ENCODE data around the gene MMP24OS. TPM values are rescaled to one million over a fixed set of nuclear protein-coding genes. Genes with fewer than 3 reads are reported as not detected.

Gene MMP24OS
- total RNA-seq, 1 experiment from 2014 or later = 59.6 TPM

DNA sequence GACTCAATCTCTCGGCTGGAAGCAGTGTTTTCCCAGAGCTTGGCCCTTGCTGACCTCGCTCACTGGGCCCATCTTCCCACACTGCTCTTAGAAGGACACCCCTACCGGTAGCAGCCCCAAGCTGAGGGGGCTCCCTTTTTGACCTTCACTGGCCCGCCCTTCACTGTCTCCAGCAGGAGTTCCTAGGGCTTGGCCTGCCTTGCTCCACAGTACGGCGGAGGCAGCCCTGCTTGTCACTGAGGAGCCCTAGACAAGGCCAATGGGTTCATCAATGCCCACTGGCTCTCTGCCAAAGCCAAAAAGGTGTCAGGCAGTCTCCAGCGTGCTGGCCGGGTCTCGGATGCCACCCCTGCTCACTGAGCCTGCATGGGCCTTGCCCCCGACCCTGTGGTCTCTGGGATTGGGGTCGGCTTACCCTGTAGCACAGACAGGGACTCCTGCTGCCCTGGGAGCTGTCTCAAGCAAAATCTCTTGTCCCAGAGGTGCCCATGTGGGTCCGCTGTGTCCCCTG, 2.1 kb downstream of the MMP24OS start:
- Histone ChIP-seq H3K36me3 (ENCODE audit: control insufficient read depth in 1 of 2, insufficient read depth in 2 of 2, low read length in 2 of 2) (peaks cover 16 to 35% of the 10 kb centered on the region in 2 experiments), H3K9me2 (ENCODE audit: insufficient read depth) (no peaks in the 10 kb centered on the region), H2AFZ (ENCODE audit: low read depth, low read length, poor library complexity, severe bottlenecking) (no peak overlapping the region), H3K27me3 (ENCODE audit: insufficient read depth, low read length) (no peaks in the 10 kb centered on the region), H3K4me2 (ENCODE audit: low read length) (no peak overlapping the region), H3K9me3 (ENCODE audit: control insufficient read depth in 1 of 2, insufficient read depth in 1 of 2, low read depth in 1 of 2, low read length in 2 of 2) (no peaks in the 10 kb centered on the region), H3K79me2 (ENCODE audit: insufficient read depth, low read length) (peaks cover 37% of the 10 kb centered on the region), H3K9ac (ENCODE audit: low read length) (no peak overlapping the region), H3K4me1 (ENCODE audit: control insufficient read depth in 1 of 2, insufficient read depth in 2 of 2, low read length in 2 of 2) (peaks cover 7 to 24% of the 10 kb centered on the region in 2 experiments; a peak in 3 of 4 replicates), H3K4me3 (replicated peaks in 1 of 2; ENCODE audit: low read depth in 1 of 2, low read length in 2 of 2) (no peak overlapping the region), H3K27ac (ENCODE audit: low read depth, low read length) (peak overlapping the region; percentile 11; the same call in 1 of the 2 replicates), H4K20me1 (ENCODE audit: insufficient read depth) (no peaks in the 10 kb centered on the region)
- DNase-seq (ENCODE audit: low read depth, low spot score) = no peak
- intact Hi-C loops (cut with micrococcal nuclease) = no loop called here
- CTCF ChIA-PET = no interaction called here
- TF ChIP-seq, protein P1, sequence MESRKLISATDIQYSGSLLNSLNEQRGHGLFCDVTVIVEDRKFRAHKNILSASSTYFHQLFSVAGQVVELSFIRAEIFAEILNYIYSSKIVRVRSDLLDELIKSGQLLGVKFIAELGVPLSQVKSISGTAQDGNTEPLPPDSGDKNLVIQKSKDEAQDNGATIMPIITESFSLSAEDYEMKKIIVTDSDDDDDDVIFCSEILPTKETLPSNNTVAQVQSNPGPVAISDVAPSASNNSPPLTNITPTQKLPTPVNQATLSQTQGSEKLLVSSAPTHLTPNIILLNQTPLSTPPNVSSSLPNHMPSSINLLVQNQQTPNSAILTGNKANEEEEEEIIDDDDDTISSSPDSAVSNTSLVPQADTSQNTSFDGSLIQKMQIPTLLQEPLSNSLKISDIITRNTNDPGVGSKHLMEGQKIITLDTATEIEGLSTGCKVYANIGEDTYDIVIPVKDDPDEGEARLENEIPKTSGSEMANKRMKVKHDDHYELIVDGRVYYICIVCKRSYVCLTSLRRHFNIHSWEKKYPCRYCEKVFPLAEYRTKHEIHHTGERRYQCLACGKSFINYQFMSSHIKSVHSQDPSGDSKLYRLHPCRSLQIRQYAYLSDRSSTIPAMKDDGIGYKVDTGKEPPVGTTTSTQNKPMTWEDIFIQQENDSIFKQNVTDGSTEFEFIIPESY (IDR thresholded peaks at IDR 0.05; ENCODE audit: extremely low read depth, insufficient replicate concordance, low read length) = no peak
- TF ChIP-seq POLR2AphosphoS5 (IDR thresholded peaks at IDR 0.05; ENCODE audit: low read depth, low read length) = no peak; the same call in 1 of the 2 replicates
- TF ChIP-seq, protein P2, sequence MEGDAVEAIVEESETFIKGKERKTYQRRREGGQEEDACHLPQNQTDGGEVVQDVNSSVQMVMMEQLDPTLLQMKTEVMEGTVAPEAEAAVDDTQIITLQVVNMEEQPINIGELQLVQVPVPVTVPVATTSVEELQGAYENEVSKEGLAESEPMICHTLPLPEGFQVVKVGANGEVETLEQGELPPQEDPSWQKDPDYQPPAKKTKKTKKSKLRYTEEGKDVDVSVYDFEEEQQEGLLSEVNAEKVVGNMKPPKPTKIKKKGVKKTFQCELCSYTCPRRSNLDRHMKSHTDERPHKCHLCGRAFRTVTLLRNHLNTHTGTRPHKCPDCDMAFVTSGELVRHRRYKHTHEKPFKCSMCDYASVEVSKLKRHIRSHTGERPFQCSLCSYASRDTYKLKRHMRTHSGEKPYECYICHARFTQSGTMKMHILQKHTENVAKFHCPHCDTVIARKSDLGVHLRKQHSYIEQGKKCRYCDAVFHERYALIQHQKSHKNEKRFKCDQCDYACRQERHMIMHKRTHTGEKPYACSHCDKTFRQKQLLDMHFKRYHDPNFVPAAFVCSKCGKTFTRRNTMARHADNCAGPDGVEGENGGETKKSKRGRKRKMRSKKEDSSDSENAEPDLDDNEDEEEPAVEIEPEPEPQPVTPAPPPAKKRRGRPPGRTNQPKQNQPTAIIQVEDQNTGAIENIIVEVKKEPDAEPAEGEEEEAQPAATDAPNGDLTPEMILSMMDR (IDR thresholded peaks at IDR 0.05 in 2 of 3, conservative IDR thresholded peaks at IDR 0.05 in 1 of 3; ENCODE audit: borderline replicate concordance in 1 of 3, insufficient read depth in 1 of 3, low read depth in 2 of 3, low read length in 2 of 3) = no peak
- TF ChIP-seq ELF1 (IDR thresholded peaks at IDR 0.05; ENCODE audit: borderline replicate concordance, low read depth) = no peak
- no peak for TF ChIP-seq TCF7L2 (IDR thresholded peaks at IDR 0.05; ENCODE audit: borderline replicate concordance, extremely low read depth, insufficient read depth, insufficient read length)
- no peak for TF ChIP-seq EGR1 (IDR thresholded peaks at IDR 0.05; ENCODE audit: low read depth)
- no peak for TF ChIP-seq ZNF274 (IDR thresholded peaks at IDR 0.05; ENCODE audit: low read depth, low read length)
- TF ChIP-seq, protein P3, sequence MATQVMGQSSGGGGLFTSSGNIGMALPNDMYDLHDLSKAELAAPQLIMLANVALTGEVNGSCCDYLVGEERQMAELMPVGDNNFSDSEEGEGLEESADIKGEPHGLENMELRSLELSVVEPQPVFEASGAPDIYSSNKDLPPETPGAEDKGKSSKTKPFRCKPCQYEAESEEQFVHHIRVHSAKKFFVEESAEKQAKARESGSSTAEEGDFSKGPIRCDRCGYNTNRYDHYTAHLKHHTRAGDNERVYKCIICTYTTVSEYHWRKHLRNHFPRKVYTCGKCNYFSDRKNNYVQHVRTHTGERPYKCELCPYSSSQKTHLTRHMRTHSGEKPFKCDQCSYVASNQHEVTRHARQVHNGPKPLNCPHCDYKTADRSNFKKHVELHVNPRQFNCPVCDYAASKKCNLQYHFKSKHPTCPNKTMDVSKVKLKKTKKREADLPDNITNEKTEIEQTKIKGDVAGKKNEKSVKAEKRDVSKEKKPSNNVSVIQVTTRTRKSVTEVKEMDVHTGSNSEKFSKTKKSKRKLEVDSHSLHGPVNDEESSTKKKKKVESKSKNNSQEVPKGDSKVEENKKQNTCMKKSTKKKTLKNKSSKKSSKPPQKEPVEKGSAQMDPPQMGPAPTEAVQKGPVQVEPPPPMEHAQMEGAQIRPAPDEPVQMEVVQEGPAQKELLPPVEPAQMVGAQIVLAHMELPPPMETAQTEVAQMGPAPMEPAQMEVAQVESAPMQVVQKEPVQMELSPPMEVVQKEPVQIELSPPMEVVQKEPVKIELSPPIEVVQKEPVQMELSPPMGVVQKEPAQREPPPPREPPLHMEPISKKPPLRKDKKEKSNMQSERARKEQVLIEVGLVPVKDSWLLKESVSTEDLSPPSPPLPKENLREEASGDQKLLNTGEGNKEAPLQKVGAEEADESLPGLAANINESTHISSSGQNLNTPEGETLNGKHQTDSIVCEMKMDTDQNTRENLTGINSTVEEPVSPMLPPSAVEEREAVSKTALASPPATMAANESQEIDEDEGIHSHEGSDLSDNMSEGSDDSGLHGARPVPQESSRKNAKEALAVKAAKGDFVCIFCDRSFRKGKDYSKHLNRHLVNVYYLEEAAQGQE (IDR thresholded peaks at IDR 0.05; ENCODE audit: low read depth) = no peak
- TF ChIP-seq YY1 (IDR thresholded peaks at IDR 0.05; ENCODE audit: extremely low read depth, insufficient replicate concordance, low read depth, low read length) = no peak
- TF ChIP-seq, protein P4, sequence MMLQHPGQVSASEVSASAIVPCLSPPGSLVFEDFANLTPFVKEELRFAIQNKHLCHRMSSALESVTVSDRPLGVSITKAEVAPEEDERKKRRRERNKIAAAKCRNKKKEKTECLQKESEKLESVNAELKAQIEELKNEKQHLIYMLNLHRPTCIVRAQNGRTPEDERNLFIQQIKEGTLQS (IDR thresholded peaks at IDR 0.05) = no peak
- BruUV-seq (replicated peaks) = no TSS peak
- RAD21 ChIA-PET (ENCODE audit: low non-redundant PET in 1 of 2, low total read pairs in 2 of 2, uncharacterized antibody in 2 of 2, unreplicated experiment in 2 of 2) = no interaction called here
- POLR2A ChIA-PET = no interaction called here
- ATAC-seq = no peak

All from HCT116 (cell line).